KMS-11 (cell line): ENCODE results near the gene RNH1.

ENCODE experiments used
- H2AFZ ChIP-seq: fragments of 200-600 bp; sonication (generic); 2 replicates; pipeline ENCODE4 v1.6.1; 2016; ENCODE audit warnings: antibody characterized with exemption, mixed run types, low read depth
- H3K27ac ChIP-seq: fragments of 200-600 bp; sonication (generic); 2 replicates; pipeline ENCODE4 v1.6.1; 2016; ENCODE audit warnings: mild to moderate bottlenecking, mixed run types
- H3K27me3 ChIP-seq: fragments of 200-600 bp; sonication (generic); 2 replicates; pipeline ENCODE4 v1.6.1; 2017; ENCODE audit warnings: mild to moderate bottlenecking, low read depth, mixed run types, moderate library complexity; ENCODE audit not compliant: insufficient read depth
- H3K36me3 ChIP-seq: fragments of 200-600 bp; sonication (generic); 2 replicates; pipeline ENCODE4 v1.6.1; 2017; ENCODE audit warnings: mild to moderate bottlenecking, mixed run types; ENCODE audit not compliant: insufficient read depth
- H3K4me1 ChIP-seq: fragments of 200-600 bp; sonication (generic); 2 replicates; pipeline ENCODE4 v1.6.1; 2016; ENCODE audit warnings: mild to moderate bottlenecking, low read depth, mixed run types; ENCODE audit not compliant: poor library complexity, severe bottlenecking
- H3K4me2 ChIP-seq: fragments of 200-600 bp; sonication (generic); 2 replicates; pipeline ENCODE4 v1.7.0; 2016; ENCODE audit warnings: mild to moderate bottlenecking, mixed run types
- H3K4me3 ChIP-seq: fragments of 200-600 bp; sonication (generic); IDR thresholded peaks from 2 replicates; pipeline ENCODE4 v1.6.1; 2017; ENCODE audit warnings: low read depth, low read length, mixed read lengths; ENCODE audit not compliant: insufficient read depth
- H3K79me2 ChIP-seq: fragments of 200-600 bp; sonication (generic); 2 replicates; pipeline ENCODE4 v1.6.1; 2016; ENCODE audit warnings: low read depth, mixed run types; ENCODE audit not compliant: insufficient read depth
- H3K9ac ChIP-seq: fragments of 200-600 bp; sonication (generic); 2 replicates; pipeline ENCODE4 v1.6.1; 2016; ENCODE audit warnings: mild to moderate bottlenecking, mixed run types
- H4K20me1 ChIP-seq: fragments of 200-600 bp; sonication (generic); 2 replicates; pipeline ENCODE4 v1.6.1; 2016; ENCODE audit warnings: mild to moderate bottlenecking, mixed run types; ENCODE audit not compliant: insufficient read depth
- CTCF ChIP-seq: fragments of 200-600 bp; sonication (generic); conservative IDR thresholded peaks from 2 replicates; pipeline ENCODE4 v1.6.1; 2017; ENCODE audit warnings: low read depth, mild to moderate bottlenecking, antibody characterized with exemption, low read length, moderate library complexity, mixed read lengths

RNH1 gene

GRCh38 chr11:451738-452137 lies 55.3 kb downstream of the RNH1 start:
- no peaks in the 10 kb centered on the region for H3K79me2 ChIP-seq
- H3K4me2 ChIP-seq: peak overlapping the region; percentile 81; the same call in 1 of the 2 replicates
- H3K4me1 ChIP-seq: peaks cover 29% of the 10 kb centered on the region
- H3K4me3 ChIP-seq: no peak overlapping the region
- H3K36me3 ChIP-seq: no peaks in the 10 kb centered on the region
- no peak overlapping the region for H2AFZ ChIP-seq
- peak overlapping the region; percentile 69; the same call in 1 of the 2 replicates for H3K9ac ChIP-seq
- no peak overlapping the region for H3K27ac ChIP-seq
- no peak for TF ChIP-seq CTCF
- no peaks in the 10 kb centered on the region for H4K20me1 ChIP-seq
- H3K27me3 ChIP-seq: no peaks in the 10 kb centered on the region

GRCh38 chr11:450809-451451 lies 56.1 kb downstream of the RNH1 start:
- Histone ChIP-seq H3K4me3 (no peak overlapping the region), H3K4me2 (peak overlapping the region; percentile 81), H4K20me1 (no peaks in the 10 kb centered on the region), H3K9ac (peak overlapping the region; percentile 69), H2AFZ (peak overlapping the region; percentile 76; the same call in 1 of the 2 replicates), H3K27me3 (no peaks in the 10 kb centered on the region), H3K27ac (peak overlapping the region; percentile 43), H3K79me2 (no peaks in the 10 kb centered on the region), H3K4me1 (peaks cover 31% of the 10 kb centered on the region), H3K36me3 (no peaks in the 10 kb centered on the region)
- no peak for TF ChIP-seq CTCF

- Histone ChIP-seq H3K79me2 (no peaks in the 10 kb centered on the region), H2AFZ (peak within 1 kb of the TSS; percentile 76), H3K36me3 (no peaks in the 10 kb centered on the region), H3K27ac (peak within 1 kb of the TSS; percentile 43), H4K20me1 (no peaks in the 10 kb centered on the region), H3K27me3 (no peaks in the 10 kb centered on the region), H3K4me3 (no peak within 1 kb of the TSS), H3K4me2 (peak within 1 kb of the TSS; percentile 81), H3K9ac (peak within 1 kb of the TSS; percentile 69), H3K4me1 (peaks cover 31% of the 10 kb centered on the region)
- TF ChIP-seq CTCF: no peak
Observed at GRCh38 chr11:449889-450808, 56.9 kb downstream of the RNH1 start, which contains the start of gene PTDSS2. Gene PTDSS2 (plus strand): TSS chr11:450279. CDS start chr11:450456, 177 bp downstream.

GRCh38 chr11:447923-448731 lies 58.9 kb downstream of the RNH1 start:
- no peaks in the 10 kb centered on the region for H4K20me1 ChIP-seq
- H2AFZ ChIP-seq: peak overlapping the region; percentile 81
- no peaks in the 10 kb centered on the region for H3K79me2 ChIP-seq
- H3K27me3 ChIP-seq: no peaks in the 10 kb centered on the region; the same call in 1 of the 2 replicates
- peak; percentile 76 for TF ChIP-seq CTCF
- H3K4me2 ChIP-seq: peak overlapping the region; percentile 88
- peak overlapping the region; percentile 49; the same call in 1 of the 2 replicates for H3K9ac ChIP-seq
- H3K4me3 ChIP-seq: no peak overlapping the region
- peaks cover 31% of the 10 kb centered on the region for H3K4me1 ChIP-seq
- H3K27ac ChIP-seq: peak overlapping the region; percentile 60
- H3K36me3 ChIP-seq: no peaks in the 10 kb centered on the region
